GM18870 (cell line): ENCODE results near the gene GSTM3.

ENCODE experiments used
- ATAC-seq: cut with Tn5 transposase; IDR thresholded peaks from one replicate; pipeline ENCODE4 v1.9.1; 2021; ENCODE audit warnings: moderate library complexity; ENCODE audit not compliant: unreplicated experiment

Gene GSTM3

GRCh38 chr1:109740615-109741373, at the start of gene GSTM3:
Gene GSTM3 (minus strand): TSS chr1:109741038. CDS start chr1:109740287, 751 bp downstream.
- no peak for ATAC-seq

- no peak for ATAC-seq
Measured at GRCh38 chr1:109790329-109790728, 49.5 kb upstream of the GSTM3 start.

GRCh38 chr1:109789551-109790180, 48.8 kb upstream of the GSTM3 start:
- no peak for ATAC-seq

- ATAC-seq, result no peak
Measured at GRCh38 chr1:109788695-109789521, 48.1 kb upstream of the GSTM3 start.

GRCh38 chr1:109787845-109788601, 47.2 kb upstream of the GSTM3 start:
- ATAC-seq, result no peak

- no peak for ATAC-seq
Measured at GRCh38 chr1:109787211-109787844, 46.5 kb upstream of the GSTM3 start.

GRCh38 chr1:109786531-109787021, 45.7 kb upstream of the GSTM3 start:
- no peak for ATAC-seq

- ATAC-seq, result no peak
Measured at GRCh38 chr1:109786112-109786480, 45.3 kb upstream of the GSTM3 start.

GRCh38 chr1:109785446-109786111, 44.7 kb upstream of the GSTM3 start:
- ATAC-seq, result no peak

- no peak for ATAC-seq
Measured at GRCh38 chr1:109784551-109785252, 43.9 kb upstream of the GSTM3 start.

GRCh38 chr1:109783436-109783835, 42.6 kb upstream of the GSTM3 start:
- ATAC-seq, result no peak

GRCh38 chr1:109782927-109783326, 42.1 kb upstream of the GSTM3 start:
- no peak for ATAC-seq

GRCh38 chr1:109782514-109782913, 41.7 kb upstream of the GSTM3 start:
- no peak for ATAC-seq

GRCh38 chr1:109781806-109782205, 41.0 kb upstream of the GSTM3 start:
- ATAC-seq, result no peak

GRCh38 chr1:109780982-109781381, 40.1 kb upstream of the GSTM3 start:
- ATAC-seq, result no peak

GRCh38 chr1:109777980-109778625, 37.3 kb upstream of the GSTM3 start:
- ATAC-seq, result no peak

GRCh38 chr1:109777436-109777835, 36.6 kb upstream of the GSTM3 start:
- no peak for ATAC-seq

GRCh38 chr1:109776911-109777310, 36.1 kb upstream of the GSTM3 start:
- ATAC-seq, result no peak
